Pancreas (tissue), 10 donors: ENCODE results near the gene TCIRG1. TPM values are rescaled to one million over a fixed set of nuclear protein-coding genes. Genes with fewer than 3 reads are reported as not detected.

Experiments
- ATAC-seq, 4 donors: fragments of 200-7000 bp; cut with Tn5 transposase; one replicate each; pipeline versions ENCODE4 v1.8.0 to v1.9.1; 2020; ENCODE audit warnings: mild to moderate bottlenecking in 4 of 4, moderate library complexity in 4 of 4
- DNase-seq, 6 donors: peaks; one replicate each; pipeline ENCODE4 v3.0.0-alpha.2; 2020
- FAIRE-seq: peaks from 2 replicates; lab custom pipeline; 2012; peaks lifted over from hg19 to GRCh38; lab: Jason Lieb, UNC
- H3K27ac ChIP-seq, 4 donors: fragments of 200-600 bp; sonication (generic); 1 replicate in 3 of 4; 2 replicates in 1 of 4; pipeline versions ENCODE4 v1.5.0 to v1.8.0; 2020
- H3K27me3 ChIP-seq, 4 donors: fragments of 200-600 bp; one replicate each; pipeline ENCODE4 v1.8.0; 2021
- H3K36me3 ChIP-seq, 3 donors: fragments of 200-600 bp; sonication (generic) in 1 of 3; one replicate each; pipeline versions ENCODE4 v1.5.0 to v1.8.0; 2020 to 2021
- H3K4me1 ChIP-seq, 3 donors: fragments of 200-600 bp; one replicate each; pipeline ENCODE4 v1.8.0; 2021
- H3K4me3 ChIP-seq, 4 donors: fragments of 200-600 bp; sonication (generic) in 2 of 4; one replicate each; pipeline versions ENCODE4 v1.5.0 to v1.8.0; 2020 to 2021
- H3K9me3 ChIP-seq, 4 donors: fragments of 200-600 bp; one replicate each; pipeline ENCODE4 v1.8.0; 2021
- WGBS, 2 donors: extraction: QIAGEN DNeasy Blood & Tissue Kit; methylation state at CpG; one replicate each; pipeline ENCODE4 v1.1.7; 2013; 5-methylcytosine and 5-hydroxymethylcytosine counted together
- intact Hi-C, 3 donors: fragments of 100-400 bp; cut with DNase I; formaldehyde crosslinking; loops; one replicate each; pipeline versions ENCODE4 v1.11.1 to v1.14.2; 2022
- polyA plus RNA-seq, 2 donors: library from polyadenylated mRNA; stranded (reverse); fragments of 200-250 nt; gene quantifications; one replicate each; pipeline ENCODE4 v1.2.3, GENCODE V29; 2013
- total RNA-seq, 6 donors: library from RNA; stranded (reverse); fragmentation: NEBNext Ultra II Directional in 4 of 6; extraction: Animal tissue kit (Norgen Biotek cat#: 25700) in 4 of 6; gene quantifications; one replicate each; pipeline versions ENCODE4 v1.2.1 to v1.2.4, GENCODE V29; 2021 to 2023
- TF ChIP-seq, protein P1 (sequence below), 4 donors: fragments of 200-600 bp; sonication (generic) in 3 of 4; IDR thresholded peaks; one replicate each; pipeline versions ENCODE4 v1.5.0 to v1.8.0; 2021; ENCODE audit warnings: antibody characterized with exemption in 4 of 4
- donor health status: healthy with polysubstance abuse.
- donor health status: DM: no; HTN: no; CAD: no; lungs with moderate emphysema.
- donor health status: DM: no; HTN: no; CAD: no.
- donor health status: control.
- donor health status: control.
- donor health status: Bipolar disorder and iron deficiency.
- donor health status: DM: yes; HTN: yes; CAD: no.
- donor health status: DM: no; HTN: no; CAD: no.
- donor health status: DM: no; HTN: no; CAD: no.
- donor health status: DM: yes; HTN: yes; CAD: no.

Gene TCIRG1
- total and polyA plus RNA-seq, 8 donors, result 166 to 1,036 (median 211) TPM

DNA sequence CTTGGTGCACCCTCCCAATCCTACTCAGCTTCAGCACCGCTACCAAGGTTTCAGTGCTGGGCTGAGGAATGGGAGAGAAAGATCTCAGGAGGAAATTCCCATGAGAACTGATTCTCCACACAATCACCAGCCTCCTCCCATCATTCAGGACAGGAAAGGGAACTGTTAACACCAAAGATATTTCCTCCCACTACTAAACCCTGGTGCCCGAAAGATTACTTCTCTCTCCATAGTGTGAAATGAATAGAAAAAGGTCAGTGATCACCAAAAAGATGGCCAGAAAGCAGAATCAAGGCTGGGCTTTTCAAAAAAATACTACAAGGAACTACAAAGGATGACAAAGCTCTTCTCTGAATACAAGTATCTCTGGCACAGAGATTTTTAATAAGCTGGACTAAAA is 26.1 kb downstream of the TCIRG1 start:
- Histone ChIP-seq H3K9me3 (no peaks in the 10 kb centered on the region), H3K4me3 (no peak overlapping the region), H3K36me3 (peaks cover 6 to 82% (median 35%) of the 10 kb centered on the region in 3 donors), H3K4me1 (no peaks in the 10 kb centered on the region), H3K27me3 (no peaks in the 10 kb centered on the region), H3K27ac (no peak overlapping the region)
- FAIRE-seq (no peak), DNase-seq (no peak), ATAC-seq (no peak)
- intact Hi-C loops, result no loop called here
- TF ChIP-seq, protein P1, sequence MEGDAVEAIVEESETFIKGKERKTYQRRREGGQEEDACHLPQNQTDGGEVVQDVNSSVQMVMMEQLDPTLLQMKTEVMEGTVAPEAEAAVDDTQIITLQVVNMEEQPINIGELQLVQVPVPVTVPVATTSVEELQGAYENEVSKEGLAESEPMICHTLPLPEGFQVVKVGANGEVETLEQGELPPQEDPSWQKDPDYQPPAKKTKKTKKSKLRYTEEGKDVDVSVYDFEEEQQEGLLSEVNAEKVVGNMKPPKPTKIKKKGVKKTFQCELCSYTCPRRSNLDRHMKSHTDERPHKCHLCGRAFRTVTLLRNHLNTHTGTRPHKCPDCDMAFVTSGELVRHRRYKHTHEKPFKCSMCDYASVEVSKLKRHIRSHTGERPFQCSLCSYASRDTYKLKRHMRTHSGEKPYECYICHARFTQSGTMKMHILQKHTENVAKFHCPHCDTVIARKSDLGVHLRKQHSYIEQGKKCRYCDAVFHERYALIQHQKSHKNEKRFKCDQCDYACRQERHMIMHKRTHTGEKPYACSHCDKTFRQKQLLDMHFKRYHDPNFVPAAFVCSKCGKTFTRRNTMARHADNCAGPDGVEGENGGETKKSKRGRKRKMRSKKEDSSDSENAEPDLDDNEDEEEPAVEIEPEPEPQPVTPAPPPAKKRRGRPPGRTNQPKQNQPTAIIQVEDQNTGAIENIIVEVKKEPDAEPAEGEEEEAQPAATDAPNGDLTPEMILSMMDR (IDR thresholded peaks at IDR 0.05), result no peak
- 89 to 92% methylated on average over 2 of the region's 2 CpGs for WGBS, 2 donors

DNA sequence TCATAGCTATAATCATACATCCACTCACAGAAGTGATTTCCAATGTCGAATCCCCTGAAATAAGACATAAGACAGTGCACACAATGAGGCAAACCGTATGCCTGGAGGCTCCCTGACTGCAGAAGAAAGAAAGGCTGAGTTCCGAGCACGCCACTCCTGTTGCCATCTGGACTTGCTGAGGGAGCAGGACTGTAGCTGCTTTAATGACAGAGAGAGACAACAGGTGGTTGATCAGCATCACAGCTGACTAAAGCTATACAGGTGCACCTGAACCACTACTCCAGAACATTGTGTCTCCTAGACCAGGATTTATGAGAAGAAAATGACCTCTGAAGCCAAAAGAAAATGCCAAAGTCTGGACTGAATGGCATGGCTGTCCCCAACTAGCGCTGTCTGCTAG is 27.0 kb downstream of the TCIRG1 start:
- intact Hi-C loops, result no loop called here
- peak in 1 of 4 donors; percentile 68 for ATAC-seq
- no peak for FAIRE-seq
- DNase-seq, result peak in 1 of 6 donors; percentile 9
- H3K27me3 ChIP-seq, result no peaks in the 10 kb centered on the region
- whole genome bisulfite sequencing, 2 donors, result 84 to 87% methylated on average over 5 of the region's 5 CpGs
- no peaks in the 10 kb centered on the region for H3K4me1 ChIP-seq
- no peak overlapping the region for H3K4me3 ChIP-seq
- TF ChIP-seq, protein P1 (IDR thresholded peaks at IDR 0.05), result no peak
- no peak overlapping the region for H3K27ac ChIP-seq
- no peaks in the 10 kb centered on the region for H3K9me3 ChIP-seq
- H3K36me3 ChIP-seq, result peaks cover 6 to 84% (median 32%) of the 10 kb centered on the region in 3 donors

DNA sequence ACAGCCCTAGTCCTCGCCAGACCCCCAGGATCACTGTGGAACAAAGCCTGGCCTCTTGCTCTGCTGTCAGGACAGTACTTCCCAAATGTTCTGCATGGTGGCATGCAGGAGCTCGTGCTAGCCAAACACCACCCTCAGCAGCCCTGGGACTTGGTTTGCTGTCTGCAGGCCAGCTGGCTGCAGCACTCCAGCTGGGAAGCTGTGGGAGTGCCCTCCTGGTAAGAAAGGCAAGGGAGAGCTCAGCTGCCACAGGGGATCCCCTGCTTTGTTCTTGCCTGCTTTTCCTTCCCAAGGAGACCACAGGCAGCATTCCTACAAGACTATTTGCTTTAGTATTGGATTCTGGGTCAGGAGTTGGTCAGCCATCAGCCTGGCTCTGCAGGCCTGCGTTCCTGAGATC is 27.9 kb downstream of the TCIRG1 start:
- 84 to 89% methylated on average over 3 of the region's 3 CpGs for WGBS, 2 donors

DNA sequence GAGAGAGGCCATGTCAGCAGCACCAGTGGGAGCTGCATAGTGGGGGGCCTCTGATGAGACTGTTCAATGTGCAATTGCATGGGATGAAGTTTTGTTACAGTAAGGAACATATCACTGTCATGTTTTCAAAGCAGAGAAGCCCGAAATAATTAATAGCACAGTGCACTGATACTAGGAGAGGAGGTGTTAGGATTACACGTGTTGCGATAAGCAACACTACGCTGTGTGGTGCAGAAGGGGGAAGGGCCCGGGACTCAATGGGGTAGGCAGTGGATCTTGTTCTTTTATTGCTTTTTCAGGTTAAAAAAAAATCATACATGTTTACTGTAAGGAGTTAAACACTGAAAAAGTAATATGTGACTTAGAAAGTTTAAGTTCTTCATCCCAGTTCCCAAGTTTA is 29.2 kb downstream of the TCIRG1 start:
- no peaks in the 10 kb centered on the region for H3K4me1 ChIP-seq
- no peak overlapping the region for H3K27ac ChIP-seq
- no peaks in the 10 kb centered on the region for H3K9me3 ChIP-seq
- no peaks in the 10 kb centered on the region for H3K27me3 ChIP-seq
- peak in 1 of 6 donors; percentile 9 for DNase-seq
- H3K4me3 ChIP-seq, result no peak overlapping the region
- ATAC-seq, result no peak
- FAIRE-seq, result no peak
- intact Hi-C loops, result no loop called here
- 89 to 92% methylated on average over 5 of the region's 5 CpGs for WGBS, 2 donors
- peaks cover 6 to 80% (median 21%) of the 10 kb centered on the region in 3 donors for H3K36me3 ChIP-seq
- TF ChIP-seq, protein P1 (IDR thresholded peaks at IDR 0.05), result no peak

More for the DNA sequence above, 27.9 kb downstream of the TCIRG1 start:
- Histone ChIP-seq H3K27ac (no peak overlapping the region), H3K9me3 (no peaks in the 10 kb centered on the region), H3K36me3 (peaks cover 6 to 84% (median 24%) of the 10 kb centered on the region in 3 donors), H3K27me3 (no peaks in the 10 kb centered on the region), H3K4me3 (no peak overlapping the region), H3K4me1 (no peaks in the 10 kb centered on the region)
- FAIRE-seq, result no peak
- ATAC-seq, result peak in 1 of 4 donors; percentile 19
- intact Hi-C loops, result no loop called here
- TF ChIP-seq, protein P1 (IDR thresholded peaks at IDR 0.05), result no peak
- peak in 1 of 6 donors; percentile 30 for DNase-seq

DNA sequence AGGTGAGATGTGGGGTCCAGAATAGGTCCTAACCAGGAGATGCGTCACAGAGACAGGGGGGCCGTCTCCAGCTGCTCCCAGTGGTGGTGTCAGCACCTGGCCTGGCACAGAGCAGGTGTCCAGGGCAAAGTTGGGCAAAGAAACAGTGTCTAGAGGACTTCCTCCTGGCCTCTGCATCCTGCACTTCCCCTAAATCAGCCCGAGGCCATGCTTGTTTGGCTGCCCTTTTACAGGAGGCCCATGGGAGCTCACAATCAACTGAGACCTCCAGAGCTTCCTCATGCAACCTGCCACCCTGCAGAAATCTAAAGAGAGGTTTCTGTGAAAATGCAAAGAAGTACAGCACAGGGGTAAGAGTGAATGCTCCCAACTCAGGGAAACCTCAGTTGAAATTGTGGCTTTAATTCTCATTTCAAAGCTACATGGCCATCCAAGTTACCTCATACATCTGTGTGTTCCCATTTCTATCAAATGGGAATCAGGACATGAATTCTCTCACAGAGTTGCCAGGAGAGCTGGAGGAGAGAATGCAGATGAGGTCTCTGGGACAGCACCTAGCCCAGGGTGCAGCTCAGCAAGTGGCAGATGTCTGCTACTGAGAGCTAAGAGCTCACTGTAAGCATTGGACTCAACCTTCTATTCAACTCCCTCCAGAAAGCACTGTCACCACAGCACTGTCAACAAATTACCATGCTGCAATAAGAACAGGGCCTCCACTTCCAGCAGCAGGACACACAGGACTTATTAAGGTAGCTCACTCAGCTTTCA is 32.6 kb downstream of the TCIRG1 start:
- ATAC-seq (peak in 1 of 4 donors; percentile 32), FAIRE-seq (no peak), DNase-seq (no peak)
- 79 to 86% methylated on average over 3 of the region's 3 CpGs for WGBS, 2 donors
- Histone ChIP-seq H3K4me3 (no peak overlapping the region), H3K9me3 (no peaks in the 10 kb centered on the region), H3K27ac (no peak overlapping the region), H3K36me3 (peaks cover 6 to 59% (median 13%) of the 10 kb centered on the region in 3 donors), H3K4me1 (peaks cover 0 to 4% (median 2%) of the 10 kb centered on the region in 3 donors), H3K27me3 (no peaks in the 10 kb centered on the region)
- intact Hi-C loops, result no loop called here
- TF ChIP-seq, protein P1 (IDR thresholded peaks at IDR 0.05), result no peak
